HK-2 (cell line): Measurements from ENCODE around the gene ZC3H6.
"Not testable (repeated sequence)": the region's sequence is repeated elsewhere in the genome, so short reads cannot be mapped to it uniquely, and the experiment has no call there.

Experiments used
- DNase-seq: peaks from one replicate; pipeline ENCODE4 v3.0.0-alpha.2; 2018; ENCODE audit not compliant: unreplicated experiment

ZC3H6 gene

GRCh38 chr2:112277596-112278220, 2.3 kb downstream of the ZC3H6 start:
- no peak for DNase-seq

- not testable (repeated sequence) for DNase-seq
Observed at GRCh38 chr2:112282066-112282465, 6.7 kb downstream of the ZC3H6 start.

GRCh38 chr2:112283535-112283934, 8.1 kb downstream of the ZC3H6 start:
- DNase-seq, result not testable (repeated sequence)

GRCh38 chr2:112290088-112290487, 14.7 kb downstream of the ZC3H6 start:
- no peak for DNase-seq

- DNase-seq, result no peak
Observed at GRCh38 chr2:112290648-112291047, 15.3 kb downstream of the ZC3H6 start.

GRCh38 chr2:112293636-112294401, 18.4 kb downstream of the ZC3H6 start:
- DNase-seq, result no peak

- DNase-seq, result no peak
Observed at GRCh38 chr2:112295407-112296078, 20.1 kb downstream of the ZC3H6 start.

GRCh38 chr2:112296407-112296806, 21.0 kb downstream of the ZC3H6 start:
- DNase-seq, result no peak

GRCh38 chr2:112301171-112301584, 25.8 kb downstream of the ZC3H6 start:
- DNase-seq, result no peak

- no peak for DNase-seq
Observed at GRCh38 chr2:112301973-112302372, 26.6 kb downstream of the ZC3H6 start.

- no peak for DNase-seq
Observed at GRCh38 chr2:112304298-112304941, 29.0 kb downstream of the ZC3H6 start.

- no peak for DNase-seq
Observed at GRCh38 chr2:112305132-112305531, 29.7 kb downstream of the ZC3H6 start.

GRCh38 chr2:112310906-112311305, 35.5 kb downstream of the ZC3H6 start:
- DNase-seq, result no peak

- no peak for DNase-seq
Observed at GRCh38 chr2:112311932-112312331, 36.5 kb downstream of the ZC3H6 start.

GRCh38 chr2:112312821-112313220, 37.4 kb downstream of the ZC3H6 start:
- DNase-seq, result no peak

- DNase-seq, result no peak
Observed at GRCh38 chr2:112314856-112315255, 39.5 kb downstream of the ZC3H6 start.

GRCh38 chr2:112317303-112318158, 42.1 kb downstream of the ZC3H6 start:
- DNase-seq, result no peak

GRCh38 chr2:112318515-112318914, 43.1 kb downstream of the ZC3H6 start:
- no peak for DNase-seq

- DNase-seq, result no peak
Observed at GRCh38 chr2:112321375-112322320, 46.3 kb downstream of the ZC3H6 start.

GRCh38 chr2:112322919-112323318, 47.5 kb downstream of the ZC3H6 start:
- DNase-seq, result no peak
